GM06990 (cell line): ENCODE data around the gene HEPN1.

Experiments used
- DNase-seq: peaks from one replicate; pipeline ENCODE4 v3.0.0-alpha.2; 2011; ENCODE audit not compliant: insufficient read length; ENCODE audit errors: extremely low read depth
- H3K27me3 ChIP-seq: replicated peaks from 2 replicates; pipeline ENCODE4 v1.6.0; 2011; ENCODE audit warnings: low read length; ENCODE audit not compliant: control insufficient read depth, insufficient read depth
- H3K36me3 ChIP-seq: 2 replicates; pipeline ENCODE4 v1.5.1; 2011; ENCODE audit warnings: low read length; ENCODE audit not compliant: control insufficient read depth, insufficient read depth
- H3K4me3 ChIP-seq: replicated peaks from 2 replicates; pipeline ENCODE4 v1.5.1; 2011; ENCODE audit warnings: low read depth, mild to moderate bottlenecking, control low read depth, low read length
- CTCF ChIP-seq: IDR thresholded peaks from 2 replicates; pipeline ENCODE4 v1.5.1; 2011; ENCODE audit warnings: low read length, control low read depth, mild to moderate bottlenecking, inconsistent platforms; ENCODE audit not compliant: insufficient read depth, poor library complexity, severe bottlenecking

The HEPN1 gene

GRCh38 chr11:124918950-124919349, at the start of gene HEPN1:
TSS of gene HEPN1 (plus strand) at chr11:124919250.
- TF ChIP-seq CTCF, result no peak
- H3K27me3 ChIP-seq, result no peaks in the 10 kb centered on the region; the same call in none of the 2 replicates

DNA sequence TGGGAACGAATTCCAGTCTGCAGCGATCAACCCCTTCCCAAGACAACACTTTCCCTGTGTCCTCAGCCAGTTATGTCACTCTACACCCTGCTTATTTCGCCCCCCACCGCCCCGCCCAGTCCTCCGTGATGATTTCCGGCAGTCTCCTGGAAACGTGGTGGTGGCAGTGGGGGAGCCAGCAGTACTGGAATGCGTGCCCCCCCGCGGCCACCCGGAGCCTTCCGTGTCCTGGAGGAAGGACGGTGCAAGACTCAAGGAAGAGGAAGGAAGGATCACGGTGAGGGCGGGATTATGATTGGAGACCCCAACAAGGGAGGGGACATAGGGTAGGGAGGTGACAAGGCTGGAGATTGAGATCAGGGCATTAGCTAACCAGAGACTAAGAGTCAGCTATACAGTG, 49.7 kb upstream of the HEPN1 start:
- no peak for TF ChIP-seq CTCF
- no peak overlapping the region for H3K4me3 ChIP-seq
- no peak for DNase-seq
- H3K36me3 ChIP-seq, result no peaks in the 10 kb centered on the region
- peaks cover 7% of the 10 kb centered on the region for H3K27me3 ChIP-seq

More at GRCh38 chr11:124918950-124919349, at the start of gene HEPN1:
- H3K36me3 ChIP-seq, result no peaks in the 10 kb centered on the region
- H3K4me3 ChIP-seq, result no peak within 1 kb of the TSS
- no peak for DNase-seq

DNA sequence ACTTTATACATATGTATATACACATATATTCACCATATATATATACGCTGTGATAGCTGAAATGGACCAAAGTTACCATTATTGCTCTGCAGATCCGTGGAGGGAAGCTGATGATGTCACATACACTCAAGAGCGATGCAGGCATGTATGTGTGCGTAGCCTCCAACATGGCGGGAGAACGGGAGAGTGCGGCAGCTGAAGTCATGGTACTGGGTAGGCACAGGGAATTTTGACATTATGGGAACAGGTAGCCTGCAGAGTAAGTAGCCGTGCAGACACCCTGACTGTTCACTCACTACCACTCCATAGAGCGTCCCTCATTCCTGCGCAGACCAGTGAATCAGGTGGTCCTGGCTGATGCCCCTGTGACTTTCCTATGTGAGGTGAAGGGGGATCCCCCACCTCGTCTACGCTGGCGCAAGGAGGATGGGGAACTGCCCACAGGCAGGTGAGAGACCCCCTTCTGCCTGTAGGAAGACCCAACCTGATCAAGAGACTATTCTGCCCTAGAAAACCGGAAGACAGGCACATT, 49.1 kb upstream of the HEPN1 start:
- no peak for DNase-seq
- H3K27me3 ChIP-seq, result peaks cover 5% of the 10 kb centered on the region
- H3K4me3 ChIP-seq, result no peak overlapping the region
- no peak for TF ChIP-seq CTCF
- H3K36me3 ChIP-seq, result no peaks in the 10 kb centered on the region

DNA sequence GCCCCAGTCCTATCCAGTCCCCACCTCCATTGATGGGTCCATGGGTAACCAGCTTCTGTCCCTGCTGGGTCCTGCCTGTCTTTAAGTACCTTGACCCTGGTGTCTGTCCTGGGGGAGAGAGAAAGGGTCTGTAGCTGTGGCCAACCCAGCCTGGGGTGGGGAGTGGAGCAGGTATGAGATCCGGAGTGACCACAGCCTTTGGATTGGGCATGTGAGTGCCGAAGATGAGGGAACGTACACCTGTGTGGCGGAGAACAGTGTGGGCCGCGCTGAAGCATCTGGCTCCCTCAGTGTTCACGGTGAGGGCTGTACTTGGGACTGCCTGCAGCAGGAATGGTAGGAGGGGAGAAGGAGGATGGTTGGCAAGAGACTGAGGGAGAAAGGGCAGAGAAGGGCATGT, 48.6 kb upstream of the HEPN1 start:
- Histone ChIP-seq H3K27me3 (peaks cover 5% of the 10 kb centered on the region), H3K4me3 (no peak overlapping the region), H3K36me3 (no peaks in the 10 kb centered on the region)
- TF ChIP-seq CTCF, result no peak
- DNase-seq, result no peak

GRCh38 chr11:124872280-124872679, 46.8 kb upstream of the HEPN1 start:
- Histone ChIP-seq H3K36me3 (no peaks in the 10 kb centered on the region), H3K27me3 (peaks cover 5% of the 10 kb centered on the region), H3K4me3 (no peak overlapping the region)
- no peak for DNase-seq
- no peak for TF ChIP-seq CTCF

GRCh38 chr11:124872741-124873140, 46.3 kb upstream of the HEPN1 start:
- H3K36me3 ChIP-seq, result no peaks in the 10 kb centered on the region
- H3K27me3 ChIP-seq, result peaks cover 5% of the 10 kb centered on the region
- DNase-seq, result no peak
- no peak overlapping the region for H3K4me3 ChIP-seq
- TF ChIP-seq CTCF, result no peak
